Measurements from ENCODE around the gene ARID1B. TPM values are rescaled to one million over a fixed set of nuclear protein-coding genes. Genes with fewer than 3 reads are reported as not detected.

The ARID1B gene
- 16.3 and 27.5 TPM in 2 replicates for total RNA-seq

DNA sequence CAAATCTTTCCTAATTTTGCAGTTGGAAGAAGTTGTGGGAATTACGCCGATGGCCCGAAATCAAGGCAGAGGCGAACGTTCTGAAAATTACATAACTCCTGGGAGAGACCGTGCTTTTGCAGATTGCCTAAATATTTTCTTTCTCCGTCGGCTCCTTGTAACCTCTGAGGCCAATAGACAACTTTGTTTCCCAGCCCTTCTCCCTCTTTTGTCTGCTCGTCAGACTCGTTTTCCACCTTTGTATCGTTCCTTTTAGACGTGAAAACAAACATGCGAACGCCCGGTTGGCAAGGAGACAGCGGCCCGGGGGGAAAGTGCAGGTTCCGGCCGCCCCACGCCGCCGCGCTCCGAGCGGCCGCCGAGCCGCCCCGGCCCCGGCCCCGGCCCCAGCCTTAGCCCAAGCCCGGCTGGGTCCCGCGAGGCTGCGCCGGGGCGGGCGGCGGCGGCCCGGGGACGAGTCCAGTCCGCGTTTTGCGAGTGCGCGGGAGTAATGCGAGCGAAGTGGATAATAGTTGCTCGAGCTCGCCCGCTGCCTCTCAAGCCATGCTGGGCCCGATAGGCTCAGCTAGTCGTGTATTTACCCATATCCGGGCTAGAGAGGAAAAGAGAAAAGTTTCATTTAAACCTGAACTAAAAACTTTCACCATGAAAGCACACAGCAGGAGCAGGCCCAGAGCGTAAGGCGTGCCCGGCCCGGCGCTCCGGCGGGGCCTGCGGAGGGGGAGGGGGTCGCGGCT, at the start of gene ARID1B:
Gene ARID1B, plus strand, starts transcription at position 539 of the 737 bp plus-strand sequence. CDS start 303 bp downstream, outside the sequence.

